ENCODE results near the gene WDR75.

GRCh38 chr2:189511960-189512319 is 70.7 kb downstream of the WDR75 start:
- TF ChIP-seq CTBP1 (IDR thresholded peaks at IDR 0.05; ENCODE audit: borderline replicate concordance) (no peak), BHLHE40 (IDR thresholded peaks at IDR 0.05; ENCODE audit: borderline replicate concordance) (no peak), FOXM1 (IDR thresholded peaks at IDR 0.05; ENCODE audit: borderline replicate concordance) (no peak), L3MBTL2 (conservative IDR thresholded peaks at IDR 0.05) (no peak)

All from HEK293T (cell line).